Stimulated activated CD4-positive, alpha-beta T cell treated with anti-CD3 and anti-CD28 coated beads, Interleukin-12 subunit alpha, Interleukin-12 subunit beta, amount 100 ng/mL, for 24 hours (primary cell): ENCODE results near the gene APP.
"Not testable (repeated sequence)": the region's sequence is repeated elsewhere in the genome, so short reads cannot be mapped to it uniquely, and the experiment has no call there.

Experiments used
- DNase-seq, 2 experiments: peaks; one replicate each; pipeline ENCODE4 v3.0.0-alpha.2; 2020; ENCODE audit warnings: low read depth in 2 of 2

APP gene

GRCh38 chr21:26020510-26020909 is 150.1 kb downstream of the APP start:
- no peak for DNase-seq

DNA sequence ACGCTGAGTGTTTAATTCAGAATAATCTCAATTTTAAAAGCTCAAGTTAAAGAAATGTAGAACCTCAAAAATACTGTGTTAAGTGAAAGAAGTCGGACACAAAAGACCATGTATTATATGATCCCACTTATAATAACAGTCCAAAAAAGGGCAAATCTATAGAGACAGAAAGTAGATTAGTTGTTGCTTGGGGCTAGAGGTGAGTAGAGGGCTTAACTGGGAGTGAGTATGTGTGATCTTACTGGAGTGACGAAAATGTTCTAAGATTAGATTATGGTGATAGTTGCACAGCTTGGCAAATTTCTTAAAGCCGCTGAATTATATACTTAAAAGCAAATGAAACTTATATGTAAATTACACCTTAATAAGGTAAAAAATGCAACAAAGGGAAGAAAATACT is 150.5 kb downstream of the APP start:
- DNase-seq = no peak

DNA sequence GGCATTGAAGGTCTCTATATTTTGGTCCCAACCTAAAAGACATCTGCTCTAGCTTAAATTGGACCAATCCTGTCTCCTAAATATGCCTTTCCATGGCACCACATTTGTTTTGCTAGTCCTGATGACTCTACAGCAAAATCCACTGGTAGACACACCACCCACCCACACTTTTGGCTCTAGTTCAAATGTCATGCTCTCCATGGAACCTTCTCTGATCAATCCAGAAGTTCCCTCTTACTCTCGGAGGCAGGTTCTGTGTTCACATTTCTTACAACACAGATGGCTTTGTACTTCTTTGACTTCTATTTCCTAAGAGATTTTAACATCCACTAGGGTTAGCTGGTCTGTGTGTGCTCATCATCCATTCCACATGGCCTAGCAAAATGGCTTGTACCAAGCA is 151.3 kb downstream of the APP start:
- DNase-seq = no peak

DNA sequence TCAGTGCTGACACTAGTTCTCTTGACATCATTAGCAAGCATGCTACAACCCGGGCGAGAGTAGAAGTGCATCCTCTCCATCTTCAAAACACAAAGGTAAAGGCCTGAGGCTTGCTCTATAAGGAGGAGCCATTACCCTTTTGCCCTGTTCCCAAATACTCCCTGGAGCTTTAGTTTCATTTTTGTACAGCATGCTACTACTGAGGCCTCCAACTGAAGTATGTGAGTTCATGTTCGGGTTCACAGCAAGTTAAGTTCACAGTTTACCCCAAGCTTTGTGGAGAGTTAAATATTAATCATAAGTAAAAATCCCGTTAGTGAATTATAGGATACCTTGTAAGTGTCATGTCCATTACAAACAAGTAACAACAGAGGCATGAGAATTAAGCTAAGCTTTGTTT is 156.6 kb downstream of the APP start:
- no peak for DNase-seq

DNA sequence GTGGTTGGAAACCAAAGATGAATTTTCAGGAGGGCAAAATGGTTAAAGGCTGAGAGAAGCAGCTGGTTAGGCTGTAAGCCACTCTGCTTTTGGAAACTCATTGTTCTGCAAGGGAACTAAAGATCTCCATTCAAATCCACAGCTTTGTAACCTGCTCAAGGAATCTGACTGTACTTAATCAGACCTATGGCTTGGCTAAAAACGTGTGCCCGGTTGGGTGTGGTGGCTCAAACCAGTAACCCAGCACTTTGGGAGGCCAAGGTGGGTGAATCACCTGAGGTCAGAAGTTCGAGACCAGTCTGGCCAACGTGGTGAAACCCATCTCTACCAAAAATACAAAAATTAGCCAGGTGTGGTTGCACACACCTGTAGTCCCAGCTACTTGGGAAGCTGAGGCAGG is 158.1 kb downstream of the APP start:
- DNase-seq = not testable (repeated sequence)

DNA sequence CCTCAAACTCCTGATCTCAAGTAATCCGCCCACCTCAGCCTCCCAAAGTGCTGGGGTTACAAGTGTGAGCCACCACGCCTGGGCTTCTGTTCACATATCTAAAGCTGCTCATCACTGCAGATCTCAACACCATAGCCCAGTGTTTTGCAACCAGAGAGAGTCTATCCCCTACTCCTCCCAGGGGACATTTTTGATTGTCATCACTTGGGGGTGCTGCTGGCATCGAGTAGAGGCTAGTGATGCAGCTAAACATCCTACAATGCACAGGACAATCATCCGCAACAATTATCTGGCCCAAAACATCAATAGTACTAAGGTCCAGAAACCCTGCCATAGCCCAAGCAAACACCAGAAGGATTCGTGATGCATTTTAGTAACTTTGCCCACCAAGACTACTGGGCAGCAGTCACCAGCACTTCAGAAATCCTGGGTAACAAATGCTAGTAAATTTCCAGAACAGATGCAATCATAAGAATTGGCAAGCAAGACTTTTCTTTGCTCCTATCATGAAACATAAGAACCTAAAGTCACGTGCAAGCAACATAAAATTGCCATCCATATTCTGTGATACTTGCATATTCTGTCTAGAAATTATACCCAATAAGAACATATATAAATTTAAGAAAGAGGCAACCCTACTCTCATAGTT is 159.2 kb downstream of the APP start:
- DNase-seq = no peak

DNA sequence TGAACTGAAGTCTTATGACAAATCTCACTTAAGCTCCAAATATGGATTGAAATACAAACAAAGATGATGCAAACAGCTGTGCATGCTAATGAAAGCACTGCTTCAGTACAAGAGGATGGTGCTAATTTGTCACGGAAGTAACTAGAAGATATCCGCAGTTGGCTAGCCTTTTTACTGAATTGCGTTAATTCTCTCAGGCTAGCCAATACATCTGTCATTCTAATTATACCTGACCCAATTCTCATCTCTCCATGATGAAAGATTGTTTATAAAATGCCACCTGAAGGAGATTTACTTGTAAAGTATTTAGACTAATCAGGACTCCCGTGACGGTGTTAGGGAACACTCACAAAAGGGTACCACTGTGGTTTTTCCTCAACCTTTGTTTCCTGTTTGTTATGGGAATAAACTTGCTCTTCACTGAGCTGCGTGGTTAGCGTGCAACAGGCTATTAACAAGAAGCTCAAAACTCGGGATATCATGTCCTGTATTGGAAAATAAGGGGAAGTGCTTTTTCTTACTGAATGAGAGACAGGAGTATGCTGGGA is 162.5 kb downstream of the APP start:
- no peak for DNase-seq

- DNase-seq = no peak
Observed at GRCh38 chr21:26005464-26005863, 165.1 kb downstream of the APP start.

GRCh38 chr21:26003404-26003803 is 167.2 kb downstream of the APP start:
- DNase-seq = no peak

GRCh38 chr21:26001356-26001755 is 169.2 kb downstream of the APP start:
- no peak for DNase-seq

DNA sequence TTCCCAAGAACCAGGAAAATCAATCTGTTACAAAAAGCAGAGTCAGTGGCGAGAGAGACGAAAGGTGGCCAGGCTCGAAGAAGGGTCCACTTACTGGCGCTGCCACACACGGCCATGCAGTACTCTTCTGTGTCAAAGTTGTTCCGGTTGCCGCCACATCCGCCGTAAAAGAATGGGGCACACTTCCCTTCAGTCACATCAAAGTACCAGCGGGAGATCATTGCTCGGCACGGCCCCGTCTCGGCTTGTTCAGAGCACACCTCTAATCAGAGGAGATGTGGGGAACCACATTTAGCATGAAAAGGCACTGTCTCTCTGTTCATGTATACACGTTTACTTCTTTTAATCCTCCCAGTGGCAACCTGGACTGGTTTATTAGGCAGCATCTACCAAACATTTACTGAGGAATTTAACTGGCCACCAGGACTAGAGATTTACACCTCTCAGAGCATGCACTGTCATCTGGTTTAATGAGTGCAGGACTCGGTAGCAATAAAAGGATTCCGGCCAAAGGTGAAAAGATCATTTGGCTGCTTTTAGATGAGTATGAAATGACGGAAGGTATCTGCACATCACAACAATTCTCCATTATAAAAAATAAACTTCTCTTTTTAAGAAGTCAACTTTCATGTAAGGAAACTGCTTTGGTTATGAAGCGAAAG is 170.5 kb downstream of the APP start:
- peak in 1 of 2 experiments; percentile 20 for DNase-seq

DNA sequence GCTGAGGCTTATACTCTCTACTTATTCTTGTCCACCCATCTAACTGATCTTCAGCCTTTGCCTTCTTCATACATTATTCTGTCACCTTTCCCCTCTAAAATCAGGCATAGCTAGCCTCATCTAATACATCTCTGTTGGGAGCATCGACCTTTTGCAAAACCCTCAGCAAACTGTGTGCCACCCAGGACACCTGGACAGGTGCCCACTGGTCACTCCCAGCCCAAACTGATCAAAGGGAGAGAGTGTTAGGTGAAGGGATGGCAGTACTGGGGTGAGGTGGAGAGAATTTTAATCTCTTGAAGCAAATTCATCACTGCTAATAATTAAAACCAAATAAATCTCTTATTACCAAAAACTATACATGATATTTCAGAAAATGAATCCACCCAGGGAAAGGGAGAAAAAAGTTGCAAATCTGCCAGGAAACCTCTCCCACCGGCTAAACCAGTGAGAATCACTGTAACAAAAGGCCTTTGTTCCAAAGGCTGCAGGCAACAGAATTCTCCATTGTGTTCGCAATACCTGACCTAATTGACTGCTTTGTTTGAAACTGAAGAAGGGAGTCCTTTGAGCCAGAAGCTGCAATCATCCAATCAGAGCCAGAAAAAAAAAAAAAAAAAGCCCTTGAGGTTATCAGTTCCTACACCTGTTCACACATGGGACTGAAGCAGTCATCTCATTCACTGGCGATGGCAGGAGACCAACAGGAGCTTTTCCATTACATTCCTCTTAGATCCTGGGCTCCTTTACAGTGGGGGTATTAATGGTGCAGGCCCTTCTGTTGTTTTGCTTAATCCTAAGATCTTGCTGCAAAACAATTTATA is 172.6 kb downstream of the APP start:
- no peak for DNase-seq

DNA sequence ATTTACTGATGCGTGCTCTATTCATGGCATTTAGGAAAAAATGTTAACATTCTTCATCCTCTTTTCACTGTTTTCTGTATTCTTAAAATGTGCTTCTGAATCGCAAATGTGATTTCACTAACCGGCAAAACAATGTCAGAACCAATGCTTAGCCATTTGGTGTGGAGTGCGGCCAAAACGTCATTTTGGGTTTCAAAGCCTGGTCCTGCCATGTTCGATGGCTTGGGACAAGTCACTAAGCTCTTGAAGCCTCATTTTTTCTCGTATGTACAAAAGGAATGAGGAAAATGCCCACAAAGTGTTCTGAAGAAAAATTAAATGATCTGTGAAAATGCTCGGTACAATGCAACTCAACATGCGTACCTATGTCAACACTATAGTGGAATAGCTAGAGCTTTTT is 175.3 kb downstream of the APP start:
- DNase-seq = no peak

GRCh38 chr21:25994758-25995163 is 175.8 kb downstream of the APP start:
- DNase-seq = no peak

GRCh38 chr21:25988738-25989137 is 181.8 kb downstream of the APP start:
- no peak for DNase-seq

DNA sequence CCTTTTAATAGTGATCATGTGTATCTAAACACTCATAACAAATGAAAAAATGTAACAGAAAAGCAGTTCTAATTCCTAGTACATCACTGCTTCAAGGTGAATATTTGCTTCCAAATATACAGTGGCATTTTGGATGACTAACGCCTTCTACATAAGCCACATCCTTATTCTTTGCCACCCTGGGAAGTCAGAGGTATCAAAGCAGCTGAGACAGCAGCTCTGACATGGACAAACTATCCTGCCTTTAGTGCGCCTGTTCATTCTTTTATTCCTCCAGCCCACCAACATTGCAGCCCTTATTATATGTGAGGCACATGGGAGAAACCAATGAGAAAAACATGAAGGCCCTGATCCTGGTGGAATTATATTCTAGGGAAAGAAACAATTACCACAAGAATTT is 183.0 kb downstream of the APP start:
- no peak for DNase-seq

DNA sequence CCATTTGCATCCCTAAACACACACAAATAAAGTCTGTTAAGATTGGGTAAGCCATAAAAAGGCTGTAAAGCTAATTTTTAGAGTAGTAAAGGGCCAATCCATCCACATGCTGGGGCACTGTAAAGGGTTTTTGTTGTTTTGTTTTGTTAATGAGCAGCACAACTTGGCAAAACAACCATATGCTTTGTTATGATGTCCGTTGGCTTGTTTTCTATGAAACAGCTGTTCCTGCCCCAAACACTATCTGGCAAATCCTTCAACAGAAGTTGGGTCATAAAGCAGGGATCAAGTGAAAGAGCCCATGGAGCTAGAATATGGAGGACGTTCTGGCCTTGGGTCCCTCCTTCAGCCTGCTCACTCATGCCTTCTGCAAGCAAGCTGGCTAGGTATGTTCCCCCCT is 183.6 kb downstream of the APP start:
- DNase-seq = no peak

GRCh38 chr21:25985990-25986389 is 184.6 kb downstream of the APP start:
- DNase-seq = no peak

DNA sequence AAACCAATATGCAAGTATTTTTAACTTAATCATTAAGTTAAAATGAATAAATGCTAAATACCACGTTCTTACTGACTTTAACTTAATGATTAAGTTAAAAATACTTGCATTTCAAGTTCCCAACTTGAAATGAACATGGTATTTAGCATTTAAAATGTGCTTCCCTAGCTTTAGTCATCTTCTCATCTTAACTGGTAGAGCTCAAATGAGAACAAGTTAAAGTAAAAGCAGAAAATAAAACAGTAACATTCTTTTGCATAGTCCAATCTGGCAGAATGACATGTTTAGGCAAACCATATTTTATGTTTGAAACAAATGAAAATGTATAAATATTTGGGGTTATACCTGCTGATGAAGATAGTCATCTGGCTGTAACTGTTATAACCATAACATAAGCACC is 186.0 kb downstream of the APP start:
- no peak for DNase-seq

DNA sequence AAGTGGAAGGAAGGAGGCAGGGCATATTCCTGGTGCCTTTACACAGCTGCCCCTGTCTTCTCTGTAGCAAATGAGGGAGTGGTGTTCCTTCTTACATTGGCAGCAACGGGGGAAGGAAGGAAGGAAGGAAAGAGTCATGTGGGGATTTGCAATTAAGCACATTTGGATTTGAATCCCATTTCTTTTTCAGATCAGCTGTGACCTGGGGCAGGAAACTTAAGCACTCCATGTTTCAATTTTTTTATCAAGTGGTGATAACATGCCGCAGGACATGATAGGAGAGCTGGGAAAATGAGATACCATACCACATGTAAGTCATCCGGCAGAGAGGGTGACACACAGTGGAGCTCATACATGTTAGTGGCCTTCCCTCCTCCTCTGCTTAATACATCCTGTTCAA is 186.8 kb downstream of the APP start:
- no peak for DNase-seq

DNA sequence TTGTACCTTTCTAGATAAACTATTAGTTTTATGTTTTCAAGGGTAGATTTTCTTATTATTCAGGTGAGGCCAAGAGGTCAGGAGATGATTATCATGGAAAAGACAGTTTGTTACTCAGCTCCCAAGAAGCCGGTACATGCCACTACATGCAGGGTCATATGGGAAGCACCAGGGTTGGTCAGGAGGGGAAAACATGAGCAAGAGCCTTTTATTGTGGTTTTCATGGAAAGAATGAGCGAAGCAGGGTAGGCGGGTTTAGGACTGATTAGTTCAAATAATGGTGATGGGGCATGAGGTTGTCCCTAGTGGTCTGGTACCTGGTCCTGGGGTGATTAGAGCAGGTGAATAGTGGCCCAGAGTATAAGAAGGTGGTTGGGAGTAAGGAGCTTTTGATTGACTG is 189.9 kb downstream of the APP start:
- DNase-seq = no peak

DNA sequence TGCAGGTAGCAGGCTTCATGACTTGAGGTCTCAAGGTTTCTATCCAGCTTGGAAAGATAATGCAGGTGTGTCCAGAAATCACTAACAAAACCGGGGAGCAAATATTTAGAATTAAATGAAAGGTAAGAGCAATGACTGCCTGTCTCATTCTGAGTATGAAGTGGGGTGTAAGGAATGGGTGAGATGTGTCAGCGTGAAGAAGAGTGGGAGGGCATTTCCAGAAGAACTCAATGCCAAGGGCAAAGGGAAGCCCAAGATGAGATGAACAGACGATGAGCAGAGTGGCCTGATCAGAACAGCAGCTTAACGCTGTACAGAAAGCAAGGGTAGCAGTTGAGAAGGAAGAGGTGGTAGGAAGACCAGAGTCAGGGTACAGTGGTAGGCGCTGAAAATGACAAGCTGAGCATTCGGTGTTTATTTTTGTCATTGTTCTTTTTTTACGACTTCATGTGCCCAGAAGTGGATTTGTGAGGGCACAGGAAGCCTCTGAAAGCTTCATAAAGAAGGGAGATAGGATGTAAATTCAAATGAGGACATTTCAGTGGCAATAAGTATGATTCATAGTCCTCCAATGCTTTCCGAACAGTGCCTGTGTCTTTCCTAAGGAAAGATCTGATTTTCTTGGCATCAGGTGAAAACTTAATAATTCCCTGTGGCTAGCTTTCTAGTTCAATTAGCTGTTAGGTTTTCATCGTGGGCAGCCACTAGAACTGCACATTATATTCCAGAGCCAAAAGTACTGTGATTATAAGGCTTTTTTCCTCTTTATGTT is 190.5 kb downstream of the APP start:
- no peak for DNase-seq
